Brain microvascular endothelial cell (primary cell): ENCODE data around the gene CALN1.

Source experiments
- DNase-seq: peaks from one replicate; pipeline ENCODE4 v3.0.0-alpha.2; 2020
- H3K27ac ChIP-seq: fragments of 250-450 bp; sonication (Bioruptor Pico); 2 replicates; pipeline ENCODE4 v1.5.1; 2020; ENCODE audit warnings: mild to moderate bottlenecking, moderate library complexity
- H3K27me3 ChIP-seq: fragments of 250-450 bp; sonication (Bioruptor Pico); replicated peaks from 2 replicates; pipeline ENCODE4 v1.5.1; 2020; ENCODE audit warnings: mild to moderate bottlenecking
- H3K36me3 ChIP-seq: fragments of 250-450 bp; sonication (Bioruptor Pico); replicated peaks from 2 replicates; pipeline ENCODE4 v1.5.1; 2020; ENCODE audit warnings: mild to moderate bottlenecking
- H3K4me3 ChIP-seq: 2 replicates; pipeline ENCODE4 v1.5.1; 2011; ENCODE audit warnings: low read depth, mild to moderate bottlenecking, control low read depth, low read length, moderate library complexity
- in situ Hi-C: cut with HindIII; loops from 2 replicates; pipeline ENCODE4 v1.10.0; 2017; ENCODE audit warnings: low sequenced_read_pairs, low pct_ligation_motif_present
- TF ChIP-seq, protein P1 (sequence below): IDR thresholded peaks from 2 replicates; pipeline ENCODE4 v1.5.1; 2011; ENCODE audit warnings: low read depth, mild to moderate bottlenecking, moderate library complexity, low read length, control low read depth, inconsistent platforms; ENCODE audit errors: missing control alignments

CALN1 gene

DNA sequence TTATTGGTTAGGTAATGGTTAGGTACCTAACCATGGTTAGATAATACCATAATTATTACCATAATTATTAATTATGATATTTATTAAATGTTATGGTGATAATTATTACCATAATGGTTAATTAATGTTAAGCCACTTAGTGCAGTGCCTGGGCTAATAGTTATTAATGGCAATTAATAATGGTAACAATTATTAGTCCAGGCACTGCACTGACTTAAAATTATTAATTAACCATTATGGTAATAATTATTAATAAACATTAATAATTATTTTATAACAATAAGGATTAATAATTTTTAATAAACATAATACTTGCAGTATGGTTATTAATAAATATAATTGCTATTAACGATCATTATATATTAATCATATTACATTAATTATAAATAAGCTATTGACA, 604.0 kb downstream of the CALN1 start:
- no peak for DNase-seq
- H3K4me3 ChIP-seq, result no peak overlapping the region
- TF ChIP-seq, protein P1, sequence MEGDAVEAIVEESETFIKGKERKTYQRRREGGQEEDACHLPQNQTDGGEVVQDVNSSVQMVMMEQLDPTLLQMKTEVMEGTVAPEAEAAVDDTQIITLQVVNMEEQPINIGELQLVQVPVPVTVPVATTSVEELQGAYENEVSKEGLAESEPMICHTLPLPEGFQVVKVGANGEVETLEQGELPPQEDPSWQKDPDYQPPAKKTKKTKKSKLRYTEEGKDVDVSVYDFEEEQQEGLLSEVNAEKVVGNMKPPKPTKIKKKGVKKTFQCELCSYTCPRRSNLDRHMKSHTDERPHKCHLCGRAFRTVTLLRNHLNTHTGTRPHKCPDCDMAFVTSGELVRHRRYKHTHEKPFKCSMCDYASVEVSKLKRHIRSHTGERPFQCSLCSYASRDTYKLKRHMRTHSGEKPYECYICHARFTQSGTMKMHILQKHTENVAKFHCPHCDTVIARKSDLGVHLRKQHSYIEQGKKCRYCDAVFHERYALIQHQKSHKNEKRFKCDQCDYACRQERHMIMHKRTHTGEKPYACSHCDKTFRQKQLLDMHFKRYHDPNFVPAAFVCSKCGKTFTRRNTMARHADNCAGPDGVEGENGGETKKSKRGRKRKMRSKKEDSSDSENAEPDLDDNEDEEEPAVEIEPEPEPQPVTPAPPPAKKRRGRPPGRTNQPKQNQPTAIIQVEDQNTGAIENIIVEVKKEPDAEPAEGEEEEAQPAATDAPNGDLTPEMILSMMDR, result no peak
- in situ Hi-C loops, result no loop called here
- no peak overlapping the region for H3K27ac ChIP-seq
- H3K27me3 ChIP-seq, result no peaks in the 10 kb centered on the region
- H3K36me3 ChIP-seq, result no peaks in the 10 kb centered on the region

DNA sequence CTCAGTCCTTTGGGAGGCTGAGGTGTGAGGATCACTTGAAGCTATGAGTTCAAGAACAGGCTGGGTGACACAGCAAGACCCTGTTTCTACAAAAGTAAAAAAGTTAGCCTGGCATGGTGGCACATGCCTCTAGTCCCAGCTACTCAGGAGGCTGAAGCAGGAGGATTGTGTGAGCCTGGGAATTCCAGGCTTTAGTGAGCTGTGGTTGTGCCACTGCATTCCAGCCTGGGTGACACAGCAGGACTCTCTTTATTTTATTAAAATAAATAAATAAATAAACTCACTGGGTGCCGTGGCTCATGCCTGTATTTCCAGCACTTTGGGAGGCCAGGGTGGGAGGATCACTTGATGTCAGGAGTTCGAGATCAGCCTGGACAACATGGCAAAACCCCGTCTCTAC, 607.9 kb downstream of the CALN1 start:
- no peaks in the 10 kb centered on the region for H3K36me3 ChIP-seq
- DNase-seq, result no peak
- TF ChIP-seq, protein P1, result no peak
- H3K27me3 ChIP-seq, result no peaks in the 10 kb centered on the region
- H3K4me3 ChIP-seq, result no peak overlapping the region
- in situ Hi-C loops, result no loop called here
- no peak overlapping the region for H3K27ac ChIP-seq

DNA sequence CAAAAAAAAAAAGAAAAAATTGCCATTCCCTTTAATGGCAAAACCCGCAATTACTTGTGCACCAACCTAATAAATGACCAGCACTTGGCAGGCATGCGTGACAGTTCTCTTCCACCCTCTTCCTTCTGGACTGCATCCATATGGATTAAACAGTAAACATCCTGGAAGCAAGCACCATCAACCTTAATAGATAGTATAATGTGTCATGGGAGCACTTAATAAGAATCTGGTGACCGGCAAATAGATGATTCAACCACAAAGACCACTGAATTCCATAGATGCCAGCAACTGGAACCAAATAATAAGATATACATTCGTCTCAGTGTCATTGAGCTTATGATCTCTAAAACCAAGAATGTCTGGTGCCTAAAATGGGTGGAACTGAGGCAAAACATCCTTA, 610.2 kb downstream of the CALN1 start:
- no peak overlapping the region for H3K4me3 ChIP-seq
- no peaks in the 10 kb centered on the region for H3K36me3 ChIP-seq
- DNase-seq, result no peak
- in situ Hi-C loops, result no loop called here
- TF ChIP-seq, protein P1, result no peak
- H3K27me3 ChIP-seq, result no peaks in the 10 kb centered on the region
- no peak overlapping the region for H3K27ac ChIP-seq

DNA sequence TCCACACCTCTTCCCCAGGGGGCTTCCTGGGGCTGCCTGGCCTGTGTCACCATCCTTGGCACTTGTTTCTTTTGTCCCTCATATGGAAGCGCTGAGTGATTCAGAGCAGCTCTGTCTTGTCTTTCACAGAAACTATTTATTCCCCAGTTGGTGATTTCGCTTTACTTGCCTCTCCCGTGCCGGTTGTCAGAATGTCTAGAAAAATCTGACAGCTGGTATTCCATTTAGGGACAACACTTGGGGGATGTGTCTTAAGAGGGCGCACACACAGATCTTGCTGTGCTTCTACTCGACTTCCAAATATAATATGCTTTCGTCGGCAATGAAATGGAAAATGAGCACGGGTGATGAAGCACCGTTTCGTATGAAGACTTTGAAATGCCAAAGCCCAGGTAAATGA, 611.8 kb downstream of the CALN1 start:
- no peak overlapping the region for H3K4me3 ChIP-seq
- no peaks in the 10 kb centered on the region for H3K27me3 ChIP-seq
- in situ Hi-C loops, result no loop called here
- no peak for DNase-seq
- TF ChIP-seq, protein P1, result no peak
- H3K27ac ChIP-seq, result no peak overlapping the region
- no peaks in the 10 kb centered on the region for H3K36me3 ChIP-seq

DNA sequence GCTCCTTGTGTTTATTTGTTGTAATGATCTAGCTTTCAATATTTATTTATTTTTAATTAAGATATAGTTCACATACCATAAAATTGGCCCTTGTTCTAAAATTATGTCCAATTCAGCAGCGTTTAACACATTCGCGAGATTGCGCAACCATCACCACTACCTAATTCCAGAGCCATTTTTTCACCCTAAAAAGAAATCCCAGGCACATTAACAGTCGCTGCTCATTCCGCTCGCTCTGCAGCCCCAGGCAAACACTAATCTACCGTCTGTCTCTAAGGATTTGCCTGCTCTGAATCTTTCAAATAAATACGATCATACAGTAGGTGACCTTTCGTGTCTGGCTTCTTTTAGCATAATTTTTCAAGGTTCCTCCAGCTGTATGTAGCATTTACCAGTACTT, 616.7 kb downstream of the CALN1 start:
- DNase-seq, result no peak
- TF ChIP-seq, protein P1, result no peak
- in situ Hi-C loops, result no loop called here

DNA sequence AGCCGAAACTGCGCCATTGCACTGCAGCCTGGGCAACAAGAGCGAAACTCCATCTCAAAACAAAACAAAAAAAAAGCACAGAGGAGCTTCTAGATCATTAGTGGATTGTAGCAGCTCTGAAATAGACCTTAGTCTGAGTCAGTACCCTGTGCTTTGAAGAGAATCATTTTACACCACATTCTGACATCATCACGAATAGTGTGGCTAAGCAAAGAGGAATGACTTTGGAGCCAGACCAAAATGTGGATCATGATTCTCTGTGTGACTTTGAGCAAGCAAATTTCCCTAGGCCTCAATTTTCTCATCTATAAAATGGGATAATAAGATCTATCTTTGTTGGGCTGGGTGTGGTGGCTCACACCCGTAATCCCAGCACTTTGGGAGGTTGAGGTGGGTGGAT, 618.9 kb downstream of the CALN1 start:
- no peak overlapping the region for H3K27ac ChIP-seq
- no peak overlapping the region for H3K4me3 ChIP-seq
- TF ChIP-seq, protein P1, result no peak
- no peaks in the 10 kb centered on the region for H3K27me3 ChIP-seq
- DNase-seq, result no peak
- no peaks in the 10 kb centered on the region for H3K36me3 ChIP-seq
- in situ Hi-C loops, result no loop called here

More for the DNA sequence above, 616.7 kb downstream of the CALN1 start:
- Histone ChIP-seq H3K27ac (no peak overlapping the region), H3K4me3 (no peak overlapping the region), H3K27me3 (no peaks in the 10 kb centered on the region), H3K36me3 (no peaks in the 10 kb centered on the region)
